GM10248 (cell line): Measurements from ENCODE around the gene ZBTB47.

Experiments used
- CTCF ChIA-PET: fragments of 300-600 bp; sonication (Branson Sonifier 250); formaldehyde crosslinking; extraction: SDS; loops from one replicate; lab custom pipeline; 2021; ENCODE audit warnings: antibody characterized with exemption; lab: Yijun Ruan, JAX
- POLR2A ChIA-PET: fragments of 350-650 bp; sonication (Branson Sonifier 250); formaldehyde crosslinking; extraction: SDS; loops from one replicate; lab custom pipeline; 2020; ENCODE audit warnings: antibody characterized with exemption; lab: Yijun Ruan, JAX
- DNase-seq: peaks from one replicate; pipeline ENCODE4 v3.0.0; 2012; ENCODE audit errors: extremely low spot score
- CTCF ChIP-seq: IDR thresholded peaks from 2 replicates; pipeline ENCODE4 v1.5.1; 2012; ENCODE audit warnings: mild to moderate bottlenecking, low read depth; ENCODE audit errors: extremely low read depth, missing control alignments, control extremely low read depth

The ZBTB47 gene

GRCh38 chr3:42711491-42712343 lies 58.2 kb downstream of the ZBTB47 start:
- TF ChIP-seq CTCF, result no peak
- POLR2A ChIA-PET, result no interaction called here
- CTCF ChIA-PET, result interaction anchor here (1.3 to 1.5 kb wide), 3 partner anchors 12 to 33 kb away, joined by 3 to 6 read pairs (median 4); no protein-coding TSS in a partner anchor
- DNase-seq, result no peak

GRCh38 chr3:42712344-42712648 lies 58.8 kb downstream of the ZBTB47 start:
- ChIA-PET CTCF (interaction anchor here (1.3 to 1.7 kb wide), 6 partner anchors 12 to 169 kb away, joined by 3 to 6 read pairs (median 4); no protein-coding TSS in a partner anchor), POLR2A (no interaction called here)
- no peak for TF ChIP-seq CTCF
- DNase-seq, result no peak

GRCh38 chr3:42712688-42713372 lies 59.3 kb downstream of the ZBTB47 start:
- no peak for DNase-seq
- CTCF ChIA-PET, result interaction anchor here (0.9 to 1.7 kb wide), 7 partner anchors 11 to 168 kb away, joined by 3 to 5 read pairs (median 3); no protein-coding TSS in a partner anchor
- POLR2A ChIA-PET, result no interaction called here
- TF ChIP-seq CTCF, result no peak

GRCh38 chr3:42713747-42714146 lies 60.2 kb downstream of the ZBTB47 start:
- TF ChIP-seq CTCF, result no peak
- DNase-seq, result no peak
- CTCF ChIA-PET, result interaction anchor here (1.3 to 1.7 kb wide), 5 partner anchors 10 to 168 kb away, joined by 3 to 5 read pairs (median 3); no protein-coding TSS in a partner anchor
- POLR2A ChIA-PET, result no interaction called here

GRCh38 chr3:42714171-42714852 lies 60.8 kb downstream of the ZBTB47 start:
- no peak for TF ChIP-seq CTCF
- CTCF ChIA-PET, result interaction anchor here (1.3 to 1.7 kb wide), 2 partner anchors 48 to 167 kb away, joined by 3 to 5 read pairs; no protein-coding TSS in a partner anchor
- no peak for DNase-seq
- POLR2A ChIA-PET, result no interaction called here
